Measurements from ENCODE around the gene TMEM178A. TPM values are rescaled to one million over a fixed set of nuclear protein-coding genes. Genes with fewer than 3 reads are reported as not detected.

TMEM178A gene
- total RNA-seq, 1 experiment from 2014 or later, result 7.5 TPM

- no peak overlapping the region for H3K4me3 Mint-ChIP-seq
- DNase-seq, result no peak
- H3K36me3 Mint-ChIP-seq (ENCODE audit: insufficient read depth in 1 of 3, low read depth in 3 of 3), result no peaks in the 10 kb centered on the region
- no peaks in the 10 kb centered on the region; the same call in 1 of the 2 replicates for H3K4me1 ChIP-seq (ENCODE audit: insufficient read depth, low read length)
- H2AFZ ChIP-seq (ENCODE audit: low read length), result no peak overlapping the region
- no peak overlapping the region for H4K5ac ChIP-seq (ENCODE audit: insufficient read length, low read depth, low read length)
- H2BK15ac ChIP-seq (ENCODE audit: low read depth, low read length), result no peak overlapping the region
- WGBS (ENCODE audit: extremely low coverage, insufficient read length, low lambda C conversion rate), result no CpG with 5 or more reads among the region's 6 CpGs
- H3K9ac ChIP-seq (ENCODE audit: extremely low read depth, insufficient read length, low read length), result no peak overlapping the region
- H3K27me3 ChIP-seq (ENCODE audit: insufficient read depth, low read length), result no peaks in the 10 kb centered on the region
- H3K4me1 Mint-ChIP-seq, result peaks cover 10% of the 10 kb centered on the region in 2 experiments
- H2BK5ac ChIP-seq (ENCODE audit: insufficient read length, low read length), result no peak overlapping the region
- H3K4ac ChIP-seq (ENCODE audit: low read depth, low read length), result no peak overlapping the region
- H3K27ac Mint-ChIP-seq, result 0 out of 7 replicates have a peak overlapping the region, but pooled peaks of 1 of the 3 experiments have one; percentile 27
- H3K23me2 ChIP-seq (ENCODE audit: insufficient read length, low read depth, low read length, poor library complexity, severe bottlenecking), result no peaks in the 10 kb centered on the region
- H2BK12ac ChIP-seq (ENCODE audit: insufficient read length, low read depth, low read length), result no peak overlapping the region
- H3K14ac ChIP-seq (ENCODE audit: insufficient read depth, low read length), result no peak overlapping the region
- H2BK20ac ChIP-seq (ENCODE audit: low read depth, low read length, poor library complexity, severe bottlenecking), result no peak overlapping the region
- H4K8ac ChIP-seq (replicated peaks; ENCODE audit: insufficient read length, low read depth, low read length), result no peak overlapping the region
- H3K23ac ChIP-seq (ENCODE audit: insufficient read length, low read depth, low read length), result no peak overlapping the region
- no peak overlapping the region for H3K18ac ChIP-seq (ENCODE audit: insufficient read length, low read depth, low read length)
- H2BK120ac ChIP-seq (ENCODE audit: low read depth, low read length, poor library complexity, severe bottlenecking), result no peak overlapping the region
- no peak overlapping the region for H3K4me2 ChIP-seq (ENCODE audit: insufficient read depth, insufficient read length, low read length)
- H3T11ph ChIP-seq (ENCODE audit: low read length), result no peak overlapping the region
- no peaks in the 10 kb centered on the region for H3K9me3 ChIP-seq (ENCODE audit: control insufficient read depth, low read depth, low read length)
- no peaks in the 10 kb centered on the region for H4K20me1 ChIP-seq (ENCODE audit: control insufficient read depth, insufficient read depth, insufficient read length)
- H3K56ac ChIP-seq (ENCODE audit: insufficient read length, low read depth, low read length), result no peak overlapping the region
- H3K79me2 ChIP-seq (ENCODE audit: insufficient read depth, low read length), result no peaks in the 10 kb centered on the region
- TF ChIP-seq CTCF (conservative IDR thresholded peaks at IDR 0.05), result no peak
- H3K9me3 Mint-ChIP-seq, result no peaks in the 10 kb centered on the region
- no peaks in the 10 kb centered on the region for H3K27me3 Mint-ChIP-seq (ENCODE audit: low read depth)
- no peaks in the 10 kb centered on the region for H3K79me1 ChIP-seq (ENCODE audit: insufficient read depth, low read depth, low read length, poor library complexity, severe bottlenecking)
- no peak overlapping the region for H2AK5ac ChIP-seq (ENCODE audit: insufficient read length, low read length)
- H3K27ac ChIP-seq (ENCODE audit: insufficient read length, low read depth, low read length), result no peak overlapping the region
- no peak overlapping the region for H4K91ac ChIP-seq (ENCODE audit: insufficient read length, low read depth, low read length)
Measured at GRCh38 chr2:39642051-39642718, 23.5 kb upstream of the TMEM178A start.

Data from H9 (cell line).